Erythroblast (primary cell): Measurements from ENCODE around the gene TOLLIP.

Source experiments
- GATA1 ChIP-seq: IDR thresholded peaks from 2 replicates; pipeline ENCODE4 v1.6.1; 2011; ENCODE audit warnings: low read depth, mild to moderate bottlenecking, control low read depth, low read length, moderate library complexity
- POLR2A ChIP-seq: IDR thresholded peaks from 2 replicates; pipeline ENCODE4 v1.6.1; 2011; ENCODE audit warnings: mild to moderate bottlenecking, low read length

DNA sequence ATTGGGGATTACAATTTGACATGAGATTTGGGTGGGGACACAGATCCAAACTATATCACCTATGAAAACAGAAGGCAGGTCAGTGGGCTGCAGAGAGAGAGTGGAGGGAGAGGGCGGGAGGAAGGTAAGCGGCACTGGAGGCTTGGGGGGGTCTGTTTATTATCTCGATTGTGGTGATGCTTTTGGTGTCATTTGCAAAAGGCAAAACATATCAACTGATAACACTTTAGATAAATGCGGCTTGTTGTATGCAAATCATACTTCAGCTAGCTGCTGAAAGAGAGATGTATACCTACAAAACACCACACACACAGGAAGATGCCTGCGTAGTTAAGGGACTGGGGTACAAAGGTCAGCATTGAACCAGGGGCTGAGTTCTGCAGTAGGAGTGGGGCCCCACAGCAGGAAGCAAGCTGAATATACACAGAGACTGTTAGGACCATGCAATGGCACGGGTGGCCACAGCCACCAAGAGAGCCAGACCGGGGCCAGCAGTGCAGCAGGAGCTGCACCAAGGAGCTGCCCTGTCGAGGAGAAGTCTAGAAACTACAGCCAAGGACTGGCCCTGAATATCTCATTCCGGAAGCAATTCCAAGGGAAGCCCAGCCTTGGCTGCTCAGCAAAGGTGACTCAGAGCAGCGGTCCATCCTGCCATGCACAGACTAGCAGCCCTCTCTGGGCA lies 23.8 kb upstream of the TOLLIP start:
- TF ChIP-seq POLR2A (no peak), GATA1 (no peak)
